CD4-positive, alpha-beta T cell treated with Interleukin-17A for 4 hours (primary cell): ENCODE results near the gene HNRNPA1.
"Not testable (repeated sequence)": the region's sequence is repeated elsewhere in the genome, so short reads cannot be mapped to it uniquely, and the experiment has no call there.

Experiments
- DNase-seq: peaks from one replicate; pipeline ENCODE4 v3.0.0-alpha.2; 2020; ENCODE audit warnings: mixed read lengths

The HNRNPA1 gene

DNA sequence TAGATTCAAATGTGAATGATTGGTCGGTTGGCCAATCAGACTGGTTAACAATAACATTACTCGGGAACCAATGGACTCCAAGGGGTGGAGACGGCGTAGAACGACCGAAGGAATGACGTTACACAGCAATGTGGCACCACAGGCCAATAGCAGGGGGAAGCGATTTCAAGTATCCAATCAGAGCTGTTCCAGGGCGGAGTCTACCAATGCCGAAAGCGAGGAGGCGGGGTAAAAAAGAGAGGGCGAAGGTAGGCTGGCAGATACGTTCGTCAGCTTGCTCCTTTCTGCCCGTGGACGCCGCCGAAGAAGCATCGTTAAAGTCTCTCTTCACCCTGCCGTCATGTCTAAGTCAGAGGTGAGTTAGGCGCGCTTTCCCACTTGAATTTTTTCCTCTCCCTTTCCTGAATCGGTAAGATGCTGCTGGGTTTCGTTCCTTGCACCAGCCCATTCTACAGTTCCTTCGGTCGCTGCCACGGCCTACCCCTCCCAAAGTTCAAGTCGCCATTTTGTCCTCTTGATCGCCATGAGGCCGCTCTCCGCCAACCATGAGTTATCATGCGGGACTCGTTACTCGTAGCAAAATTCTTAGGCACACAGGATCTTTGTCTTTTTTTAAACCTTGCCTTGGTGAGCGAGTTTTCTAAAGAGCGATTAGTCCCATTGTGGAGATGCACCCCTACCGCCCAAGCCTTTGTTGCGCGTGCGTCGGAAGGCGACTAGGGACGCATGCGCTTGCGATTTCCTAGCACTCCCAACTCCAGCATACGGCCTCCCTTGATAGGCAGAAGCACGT lies at the start of gene HNRNPA1:
HNRNPA1 (plus strand) TSS at position 259 of the 793 bp plus-strand sequence; CDS start at position 341, 82 bp downstream.
- peak; percentile 92 for DNase-seq

DNA sequence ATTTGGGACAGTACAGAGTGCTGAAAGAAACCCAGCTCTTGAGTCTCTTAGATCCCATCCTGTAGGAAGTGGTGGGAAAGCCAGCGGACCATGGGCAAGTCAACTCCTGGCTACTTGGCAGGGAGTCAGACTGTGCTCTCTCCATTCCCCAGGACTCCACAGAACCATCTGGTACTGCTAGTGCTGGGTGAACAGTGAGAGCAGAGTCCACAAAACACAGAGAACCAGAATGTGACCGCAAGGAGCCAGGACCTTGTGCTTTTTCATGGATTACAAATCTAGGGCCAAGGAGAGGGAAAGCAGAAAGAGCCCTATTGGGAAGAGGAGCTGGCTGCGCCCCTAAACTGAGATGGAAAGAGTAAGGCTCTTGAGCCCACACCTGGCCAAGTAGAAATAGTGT lies 49.3 kb upstream of the HNRNPA1 start:
- DNase-seq: not testable (repeated sequence)

DNA sequence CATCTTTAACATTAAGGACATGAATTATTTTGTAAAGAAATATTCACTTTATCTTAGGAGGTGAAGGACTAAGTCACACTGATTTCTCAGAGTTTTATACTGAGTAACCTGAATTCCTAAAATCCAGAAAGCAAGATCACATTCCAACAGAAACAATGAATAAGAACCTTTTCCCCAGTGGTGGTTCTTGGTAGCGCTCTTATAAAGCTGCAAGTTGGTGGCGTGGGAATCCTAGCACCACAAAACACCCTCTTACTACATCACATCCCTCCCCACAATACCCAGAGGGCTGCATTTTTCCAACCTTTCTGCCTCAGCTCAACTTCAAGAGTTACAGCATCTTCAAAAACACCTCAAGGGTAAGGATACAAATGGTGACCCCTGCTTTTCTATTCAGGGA lies 47.7 kb upstream of the HNRNPA1 start:
- DNase-seq: no peak

DNA sequence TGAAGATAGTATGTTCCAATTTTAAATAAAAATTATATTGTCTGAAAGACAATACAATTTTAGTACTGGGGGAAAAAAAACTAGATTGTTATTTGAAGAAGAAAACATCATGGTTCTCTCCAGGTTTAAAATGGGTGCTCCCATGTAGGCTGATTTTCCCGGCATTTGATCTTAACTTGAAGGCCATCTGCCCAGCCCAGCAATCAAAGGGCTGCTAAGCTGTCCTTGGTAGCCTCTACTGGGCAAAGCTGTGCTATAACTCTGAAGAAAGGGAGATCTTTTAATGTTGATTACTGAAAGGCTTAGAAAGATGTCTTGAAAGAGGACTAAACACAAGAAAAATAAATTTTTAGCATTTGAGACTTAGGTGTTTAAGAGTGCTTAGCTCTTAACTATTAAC lies 42.0 kb upstream of the HNRNPA1 start:
- no peak for DNase-seq

DNA sequence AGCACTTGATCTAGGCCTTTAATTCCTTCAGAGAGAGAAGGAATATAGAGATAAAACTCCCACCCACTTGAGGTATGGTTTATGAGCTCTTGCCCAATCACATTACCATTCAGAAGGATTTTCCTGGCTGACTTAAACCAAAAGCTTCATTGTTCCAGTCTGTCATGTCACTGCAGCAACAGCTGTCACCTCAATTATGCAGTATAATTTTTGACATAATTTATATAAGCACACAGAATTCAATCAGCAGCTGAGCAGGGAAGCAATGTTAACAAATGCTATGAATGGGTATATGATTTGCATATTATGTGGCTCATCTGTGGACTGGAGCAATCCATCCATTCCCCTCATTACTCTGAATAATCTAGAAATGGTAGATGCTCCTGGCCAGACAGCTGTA lies 40.9 kb upstream of the HNRNPA1 start:
- DNase-seq: no peak

DNA sequence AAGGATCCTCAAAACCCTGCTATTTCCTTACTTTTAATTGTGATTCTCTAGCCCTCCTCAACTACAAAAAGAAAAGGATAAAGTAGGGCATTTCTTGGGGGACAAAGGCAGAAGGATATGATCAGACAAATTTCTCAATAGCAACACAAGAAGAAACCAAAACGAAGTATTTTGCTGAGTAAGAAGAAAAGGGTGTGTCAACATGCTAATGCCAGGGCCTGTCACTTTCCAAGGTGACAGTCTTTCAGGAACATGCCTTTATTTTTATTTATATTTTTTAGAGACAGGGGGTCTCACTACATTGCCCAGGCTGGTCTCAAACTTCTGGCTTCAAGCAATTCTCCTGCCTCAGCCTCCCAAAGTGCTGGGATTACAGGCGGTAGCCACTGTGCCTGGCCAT lies 40.4 kb upstream of the HNRNPA1 start:
- DNase-seq: no peak

DNA sequence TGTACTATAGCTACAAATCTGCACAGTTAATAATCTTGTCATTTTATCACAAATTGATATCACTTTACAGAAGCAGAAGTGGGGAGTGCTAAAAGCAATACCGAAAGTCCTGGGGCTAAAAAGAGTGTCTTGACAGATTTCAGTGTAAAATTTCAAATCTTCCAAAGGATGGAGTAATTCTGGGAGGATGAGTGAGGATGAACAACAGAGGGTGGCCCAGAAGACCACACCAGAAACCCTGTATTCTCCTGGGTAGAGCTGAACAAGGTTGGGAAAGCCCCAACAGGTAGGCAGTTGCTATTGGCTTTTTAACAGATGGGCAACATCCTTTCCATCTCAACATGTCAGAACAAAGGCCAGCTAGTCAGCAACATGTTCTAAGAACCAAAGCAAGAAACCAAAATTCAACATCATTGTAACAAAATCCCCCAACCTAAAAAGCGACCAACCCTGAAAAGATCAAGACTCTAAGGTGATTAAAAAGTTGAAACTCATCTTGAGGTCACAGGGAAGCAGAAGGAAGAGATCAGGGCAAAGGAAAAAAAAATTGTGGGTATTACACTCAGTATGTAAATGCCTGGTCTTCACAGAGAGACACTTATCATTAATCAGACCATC lies 39.4 kb upstream of the HNRNPA1 start:
- DNase-seq: no peak

DNA sequence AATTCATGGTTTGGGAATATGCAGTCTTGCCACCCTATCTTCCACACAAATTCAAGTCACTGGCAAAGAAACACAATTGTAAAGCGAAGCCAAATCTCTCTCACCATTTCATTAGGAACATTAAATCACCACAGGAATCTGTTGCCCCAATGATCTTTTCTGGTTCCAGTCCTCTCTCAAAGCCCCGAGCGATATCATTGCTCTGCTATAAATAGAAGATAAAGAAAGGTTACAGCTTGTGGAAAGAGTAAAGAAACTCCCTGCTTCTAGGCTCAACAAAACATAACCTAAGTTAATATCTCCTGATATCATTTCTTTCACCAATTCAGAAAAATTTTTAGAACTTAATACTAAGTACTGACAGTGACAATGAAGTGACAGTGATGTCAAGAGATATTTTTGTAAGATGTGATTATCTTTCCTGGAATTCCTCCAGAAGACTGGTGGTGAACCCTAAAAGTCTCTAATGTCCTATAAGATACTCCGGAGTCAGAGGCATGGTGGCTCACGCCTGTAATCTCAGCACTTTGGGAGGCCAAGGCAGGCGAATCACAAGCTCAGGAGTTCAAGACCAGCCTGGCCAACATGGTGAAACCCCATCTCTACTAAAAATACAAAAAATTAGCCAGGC lies 34.4 kb upstream of the HNRNPA1 start:
- no peak for DNase-seq

DNA sequence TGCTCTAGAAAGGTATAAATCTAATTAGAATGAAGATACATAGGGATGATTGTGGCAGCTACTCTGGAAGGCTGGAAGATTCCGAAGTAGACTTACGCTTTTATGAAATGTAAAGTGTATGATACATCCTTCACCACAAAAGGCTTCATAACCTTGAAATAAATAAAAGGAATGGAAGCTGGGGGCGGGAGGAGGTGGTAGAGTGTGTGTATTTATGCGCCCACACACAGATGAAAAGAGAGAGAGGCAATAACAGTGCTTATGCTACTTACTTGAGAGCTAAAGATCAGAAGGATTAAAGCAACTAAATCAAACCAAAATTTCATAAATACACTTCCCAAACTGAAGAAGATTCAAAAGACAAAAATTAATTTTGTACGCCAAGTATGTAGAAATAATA lies 31.0 kb upstream of the HNRNPA1 start:
- DNase-seq: no peak

DNA sequence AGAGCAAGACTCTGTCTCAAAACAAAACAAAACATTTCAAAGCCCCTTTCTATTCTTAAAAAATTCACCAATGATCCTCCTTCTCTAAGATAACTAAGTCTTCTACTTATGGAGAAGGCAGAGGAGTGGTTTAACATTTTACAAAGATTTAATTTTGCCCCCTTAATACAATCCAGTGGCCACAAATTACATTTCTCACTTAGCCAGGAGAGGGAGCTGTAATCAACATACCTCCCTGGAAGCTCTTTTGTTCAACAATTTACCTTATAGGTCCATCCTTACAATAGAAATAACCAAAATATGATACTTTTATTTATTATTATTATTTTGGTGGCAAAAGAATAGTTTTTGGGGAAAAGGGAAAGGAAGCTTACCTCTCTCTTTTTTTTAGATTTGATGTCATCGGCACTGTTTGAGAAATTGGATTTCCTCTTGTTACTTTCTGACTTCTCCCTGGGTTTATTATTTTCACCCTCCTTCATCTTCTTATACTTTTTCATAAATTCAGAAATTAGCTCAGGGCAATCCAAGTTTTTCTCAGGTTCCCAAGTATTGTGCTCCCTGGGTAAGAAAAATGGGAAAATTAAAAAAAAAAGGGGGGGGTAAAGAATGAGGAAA lies 28.8 kb upstream of the HNRNPA1 start:
- peak; percentile 22 for DNase-seq

DNA sequence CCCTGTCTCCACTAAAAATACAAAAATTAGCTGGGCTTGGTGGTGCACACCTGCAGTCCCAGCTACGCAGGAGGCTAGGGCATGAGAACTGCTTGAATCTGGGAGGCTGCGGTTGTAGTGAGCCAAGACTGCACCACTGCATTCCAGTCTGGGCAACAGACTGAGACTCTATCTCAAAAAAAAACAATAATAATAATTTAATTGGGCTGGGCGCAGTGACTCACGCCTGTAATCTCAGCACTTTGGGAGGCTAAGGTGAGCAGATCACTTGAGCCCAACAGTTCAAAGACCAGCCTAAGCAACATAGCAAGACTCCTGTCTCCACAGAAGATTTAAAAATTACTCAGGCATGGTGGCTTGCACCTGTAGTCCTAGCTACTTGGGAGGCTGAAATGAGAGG lies 27.3 kb upstream of the HNRNPA1 start:
- no peak for DNase-seq

DNA sequence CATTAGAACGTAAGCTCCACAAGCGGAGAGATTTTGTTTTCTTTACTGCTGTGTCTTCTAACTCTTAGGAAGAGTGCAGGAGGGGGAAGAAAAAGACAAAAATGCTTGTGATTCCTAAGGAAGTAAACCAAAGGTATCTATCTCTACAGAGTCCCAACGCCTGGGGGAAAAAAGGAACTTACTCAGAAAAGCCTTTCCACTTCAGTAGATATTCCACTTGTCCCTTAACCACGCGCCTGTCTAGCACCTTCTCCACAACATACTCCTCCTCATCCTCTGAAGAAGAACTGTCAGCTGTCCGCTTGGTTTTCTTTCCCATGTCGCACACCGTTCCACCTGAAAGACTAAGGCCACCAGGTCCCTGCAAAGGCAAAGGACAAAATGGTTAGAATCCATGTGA lies 23.2 kb upstream of the HNRNPA1 start:
- DNase-seq: no peak

DNA sequence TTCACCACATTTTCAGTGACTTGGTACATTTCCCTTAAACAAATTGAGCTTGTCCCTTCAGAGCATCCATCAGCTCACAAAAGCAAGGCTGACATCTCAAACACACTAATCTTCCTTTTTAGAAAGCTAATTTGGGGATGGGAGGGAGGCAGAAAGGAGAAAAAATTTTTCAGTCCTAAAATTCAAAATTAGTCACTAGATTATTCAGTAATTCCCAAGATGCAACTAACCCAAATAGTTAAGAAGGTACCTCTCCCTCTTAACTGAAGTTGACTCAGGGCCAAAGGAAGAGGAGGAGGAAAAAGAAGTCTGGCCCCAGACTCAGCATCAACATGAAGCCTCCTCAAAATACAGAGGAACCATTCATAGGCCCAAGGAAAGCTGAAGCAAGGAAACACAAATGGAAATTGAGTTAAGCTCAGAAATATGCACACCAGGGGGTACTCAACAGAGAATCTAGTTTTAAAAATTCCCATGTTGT lies 22.3 kb upstream of the HNRNPA1 start:
- no peak for DNase-seq

DNA sequence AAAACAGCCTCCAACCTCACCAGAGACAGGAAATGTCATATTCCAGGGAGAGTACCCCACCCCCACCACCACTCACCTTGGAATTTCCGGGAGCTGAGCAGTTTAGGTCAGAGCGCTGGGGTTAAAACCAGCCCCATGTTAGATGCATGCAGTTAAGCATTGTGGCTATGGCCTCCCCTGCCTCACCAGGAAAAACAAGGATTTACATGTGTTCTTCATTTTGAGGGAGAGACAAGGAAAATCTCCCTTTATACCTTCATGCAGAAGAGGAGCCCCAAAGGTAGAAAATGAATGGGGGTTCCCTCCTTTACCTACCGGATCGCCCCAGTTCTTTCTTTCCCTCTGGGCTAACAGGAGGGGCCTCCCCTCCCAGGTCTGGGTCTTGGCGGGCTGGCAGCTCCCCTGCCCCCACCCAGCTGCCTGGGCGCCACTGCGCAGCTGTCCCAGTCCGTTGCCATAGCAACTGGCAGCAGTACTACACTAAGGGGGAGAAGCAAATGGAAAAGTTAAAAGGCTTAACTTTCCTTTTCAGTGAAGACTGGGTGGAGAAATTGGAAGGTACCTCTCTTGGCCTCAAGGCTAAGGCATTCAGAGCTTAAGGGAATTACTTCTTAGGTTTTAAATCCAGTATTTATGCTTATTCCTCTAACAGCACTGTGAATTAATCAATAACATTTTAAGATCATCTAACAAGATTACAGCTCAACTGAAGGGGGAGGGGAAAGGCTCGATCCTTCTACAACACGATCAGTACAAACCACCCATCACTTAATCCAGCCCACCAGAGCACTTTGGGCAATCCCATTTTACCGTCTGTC lies 21.1 kb upstream of the HNRNPA1 start:
- DNase-seq: peak; percentile 56

DNA sequence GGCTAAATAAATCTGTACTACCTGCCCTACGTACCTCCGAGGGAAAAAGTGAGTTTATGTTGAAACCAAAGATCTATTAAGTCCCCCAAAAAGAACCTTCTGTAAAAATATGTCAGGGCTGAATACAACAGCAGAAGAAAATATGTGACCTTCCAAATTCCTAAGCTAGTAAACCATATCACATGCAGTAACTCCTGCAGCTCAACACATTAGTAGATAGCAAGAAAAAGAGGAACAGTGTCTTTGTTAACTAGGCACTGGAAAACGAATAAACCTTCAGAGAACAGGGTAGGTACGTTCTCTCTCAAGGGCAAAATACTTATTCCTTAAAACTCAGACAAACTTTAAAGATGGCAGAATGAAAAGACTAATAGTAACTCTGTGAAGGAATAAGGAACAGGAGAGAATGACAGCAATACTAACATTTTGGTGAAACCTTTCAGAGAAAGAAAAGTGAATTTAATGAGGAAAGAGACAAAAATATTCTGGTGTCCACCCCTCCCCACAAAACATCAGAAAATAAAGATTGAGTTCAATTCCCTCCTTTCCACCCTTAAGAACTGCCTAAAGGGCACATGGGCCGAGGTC lies 18.6 kb upstream of the HNRNPA1 start:
- no peak for DNase-seq

DNA sequence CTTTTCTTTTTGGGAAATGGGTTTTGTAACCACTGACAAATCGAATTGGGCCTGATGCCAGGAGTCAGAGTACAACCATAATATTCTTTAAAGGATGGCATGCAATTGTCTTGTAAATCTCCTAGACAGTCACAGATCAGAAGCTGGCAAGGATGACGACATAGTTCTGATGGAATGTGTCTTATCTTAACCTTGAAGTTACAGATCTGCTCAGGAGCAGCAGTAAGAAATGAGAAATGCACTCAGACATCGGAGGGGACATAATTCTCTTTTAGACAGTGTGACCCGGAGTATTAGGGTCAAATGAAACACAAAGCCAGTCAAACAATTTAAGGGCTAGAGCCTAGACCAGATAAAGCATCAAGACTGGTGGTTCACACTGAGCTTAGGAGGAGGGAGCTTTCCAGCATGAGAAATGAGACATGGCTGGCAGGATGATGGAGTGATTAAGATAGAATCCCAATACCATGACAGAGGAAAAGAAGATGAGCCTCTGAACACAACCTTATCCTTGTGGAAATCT lies 18.1 kb upstream of the HNRNPA1 start:
- no peak for DNase-seq

DNA sequence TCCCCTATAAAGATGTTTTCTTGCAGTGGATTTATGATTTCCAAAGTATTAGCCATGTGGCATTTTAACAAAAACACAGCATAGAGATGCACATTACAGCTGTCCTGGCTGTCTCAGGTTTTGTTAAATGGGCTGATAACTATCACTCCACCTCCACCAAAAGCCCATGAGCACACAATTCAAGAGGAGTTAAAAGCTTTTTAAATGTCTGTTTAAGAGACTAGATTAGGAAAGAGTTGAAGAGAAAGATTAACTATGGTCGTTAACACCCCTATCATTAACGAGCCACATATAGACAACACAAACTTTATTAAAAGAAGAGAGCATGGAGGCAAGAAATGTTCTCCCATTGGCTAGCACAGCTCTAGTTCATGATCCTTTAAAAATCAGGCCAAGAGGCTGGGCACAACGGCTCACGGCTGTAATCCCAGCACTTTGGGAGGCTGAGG lies 15.1 kb upstream of the HNRNPA1 start:
- DNase-seq: no peak

DNA sequence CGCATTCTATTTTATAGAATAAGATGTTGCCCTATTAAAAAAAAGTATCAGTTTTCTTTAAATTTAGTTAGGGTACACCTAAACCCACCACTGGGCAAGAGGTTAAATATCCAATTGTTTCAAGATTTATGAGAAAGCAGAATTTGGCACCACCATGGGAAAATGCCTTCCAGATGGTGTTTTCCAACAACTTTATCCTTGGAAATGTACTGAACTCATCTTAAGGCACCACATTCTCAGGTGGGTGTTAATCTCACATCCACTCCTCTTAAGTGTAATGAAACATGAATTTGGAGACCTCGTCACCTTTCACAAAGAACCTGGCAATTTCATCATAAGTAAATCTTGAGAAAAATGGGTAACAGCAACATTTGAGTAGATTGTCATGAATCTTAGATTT lies 13.7 kb upstream of the HNRNPA1 start:
- DNase-seq: no peak

DNA sequence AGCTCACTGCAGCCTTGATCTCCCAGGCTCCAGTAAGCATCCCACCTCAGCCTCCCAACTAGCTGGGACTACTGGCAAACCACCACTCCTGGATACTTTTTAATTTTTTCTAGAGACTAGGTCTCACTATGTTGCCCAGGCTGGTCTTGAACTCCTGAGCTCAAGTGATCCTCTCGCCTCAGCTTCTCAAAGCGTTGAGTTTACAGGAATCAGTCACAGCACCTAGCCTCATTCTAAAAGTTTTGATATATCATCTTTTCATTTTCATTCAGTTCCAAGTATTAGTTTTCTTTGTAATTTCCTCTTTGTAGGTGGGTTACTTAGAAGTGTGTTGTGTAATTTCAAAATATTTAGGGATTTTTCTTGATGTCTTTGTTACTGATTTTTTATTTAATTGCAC lies 10.2 kb upstream of the HNRNPA1 start:
- no peak for DNase-seq

DNA sequence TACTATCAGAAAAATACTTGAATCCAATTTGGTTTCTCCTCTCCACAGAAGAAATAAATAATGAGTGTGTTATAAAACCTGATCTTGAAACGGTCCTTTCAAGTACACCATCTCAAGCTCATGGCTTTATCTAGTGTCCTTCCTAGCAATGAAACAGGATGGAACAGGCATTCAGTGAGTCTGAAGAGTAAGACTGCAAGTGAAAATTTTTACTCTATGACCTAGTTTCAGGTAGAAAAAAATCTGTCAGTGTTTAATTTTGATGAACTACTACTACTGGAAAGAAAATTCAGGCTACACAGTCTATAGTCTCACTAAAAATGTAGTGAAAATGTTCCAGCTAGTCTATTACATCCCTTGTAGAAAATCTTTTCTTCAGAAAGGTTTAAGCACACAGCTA lies 8.3 kb upstream of the HNRNPA1 start:
- no peak for DNase-seq

DNA sequence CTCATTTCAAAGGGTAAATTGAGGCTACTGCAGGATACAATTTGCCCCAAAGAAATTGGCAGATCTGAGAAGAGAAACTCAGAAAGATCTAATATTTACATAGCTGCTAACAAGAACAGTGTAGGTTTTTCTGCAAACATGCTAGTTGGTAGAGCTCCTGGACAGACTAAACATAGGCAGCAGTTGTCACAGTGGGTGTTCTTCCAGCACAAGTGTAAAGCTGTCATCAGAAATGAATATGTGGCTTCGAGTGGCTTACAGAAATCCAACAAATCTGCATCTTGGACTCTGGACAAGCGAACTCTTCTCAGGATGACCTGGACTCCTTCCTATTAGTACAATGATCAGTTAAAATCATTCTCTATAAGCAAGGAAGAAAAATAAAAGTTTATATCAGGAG lies 6.5 kb upstream of the HNRNPA1 start:
- DNase-seq: no peak

DNA sequence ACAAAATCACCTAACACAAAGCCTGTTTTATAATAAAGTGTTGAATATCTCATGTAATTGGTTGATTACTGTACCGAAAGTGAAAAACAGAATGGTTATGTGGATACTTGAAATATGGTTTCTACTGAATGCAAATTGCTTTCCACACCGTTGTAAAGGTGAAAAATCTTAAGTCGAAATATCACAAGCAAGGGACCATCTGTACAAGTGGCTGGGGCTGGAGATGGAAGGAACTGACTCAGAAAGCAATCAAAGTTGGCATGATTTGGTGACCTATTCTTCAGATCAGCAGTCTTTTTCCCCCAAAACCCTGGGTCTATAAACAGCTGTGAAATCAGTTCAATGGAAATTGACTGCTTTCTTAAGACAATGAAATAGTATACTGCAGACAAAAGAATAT lies 4.2 kb upstream of the HNRNPA1 start:
- no peak for DNase-seq
